NCI-H82 treated with DMSO at 0.1 percent for 48 hours (cell line): ENCODE measurements around the gene FIGN.
A peak's percentile ranks its signal among the peaks of the same experiment; 100 is the strongest.

Experiments used
- DNase-seq: peaks from one replicate; lab custom pipeline; 2025; ENCODE audit not compliant: unreplicated experiment; lab: John Stamatoyannopoulos, UW

The FIGN gene

DNA sequence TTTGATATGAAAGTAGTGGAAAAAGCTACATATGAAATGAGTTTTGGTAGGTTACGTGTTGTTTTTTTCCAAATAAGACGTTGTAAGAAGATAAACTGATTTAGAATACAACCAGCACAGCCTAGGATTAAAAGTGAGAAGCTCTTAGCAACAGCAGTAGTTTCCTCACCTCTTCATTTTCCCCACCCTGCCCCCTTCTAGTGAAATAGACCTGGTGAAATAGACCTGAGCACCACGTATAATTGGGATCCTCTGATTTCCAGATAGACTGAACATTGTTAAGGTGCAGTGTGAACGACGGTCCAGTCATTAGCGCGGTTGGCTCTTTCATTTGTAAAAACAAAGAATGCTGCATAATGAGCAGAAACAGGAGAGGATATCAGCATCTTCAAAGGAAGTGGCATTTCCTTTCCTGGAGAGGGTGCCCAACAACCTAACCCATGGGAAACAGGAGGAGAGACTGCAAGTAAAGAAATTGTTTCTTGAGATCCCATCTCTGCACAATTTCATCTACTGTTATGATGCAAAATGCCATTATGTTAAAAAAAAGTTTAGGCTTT is 114.3 kb downstream of the FIGN start:
- no peak for DNase-seq

DNA sequence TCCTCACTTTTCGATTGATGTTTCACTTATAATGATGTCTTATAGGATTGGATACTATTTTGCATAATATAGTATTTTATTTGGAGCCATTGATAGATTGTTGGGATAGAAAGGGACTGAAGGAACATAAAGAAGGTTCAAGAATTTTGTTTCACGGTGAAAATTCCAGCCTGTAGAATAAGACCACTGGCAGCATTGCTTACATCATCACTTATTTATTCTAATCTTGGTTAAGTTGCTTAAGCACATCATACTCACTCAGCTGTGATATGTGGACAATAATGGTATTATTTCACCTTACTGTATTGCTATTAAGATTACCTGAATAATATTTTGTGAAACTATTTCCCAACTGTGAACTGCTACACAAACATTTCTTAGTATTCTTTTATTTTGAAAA is 118.3 kb downstream of the FIGN start:
- DNase-seq = no peak

DNA sequence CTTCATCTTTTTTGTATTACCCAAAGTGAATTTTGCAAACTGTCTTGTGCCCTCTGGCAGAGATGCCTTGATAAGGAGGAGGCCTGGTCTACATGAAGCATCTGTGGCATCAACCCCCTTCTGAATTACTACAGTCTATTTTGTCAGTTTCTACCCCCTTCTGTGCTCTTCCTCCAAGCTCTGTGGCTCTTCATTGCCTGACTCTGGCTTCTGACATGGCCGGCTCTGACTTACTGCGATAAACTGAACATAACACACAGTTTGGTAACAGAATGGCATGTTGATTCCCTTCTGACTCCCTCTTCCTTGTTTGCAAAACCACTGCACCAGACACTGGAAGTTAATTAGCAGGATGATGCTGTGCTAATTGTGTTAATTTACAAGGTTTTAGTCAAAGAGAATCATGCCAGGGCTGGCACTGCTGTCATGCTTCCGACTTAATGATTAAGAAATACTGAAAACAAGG is 122.5 kb downstream of the FIGN start:
- no peak for DNase-seq

GRCh38 chr2:163612332-163612731 is 123.5 kb downstream of the FIGN start:
- no peak for DNase-seq

DNA sequence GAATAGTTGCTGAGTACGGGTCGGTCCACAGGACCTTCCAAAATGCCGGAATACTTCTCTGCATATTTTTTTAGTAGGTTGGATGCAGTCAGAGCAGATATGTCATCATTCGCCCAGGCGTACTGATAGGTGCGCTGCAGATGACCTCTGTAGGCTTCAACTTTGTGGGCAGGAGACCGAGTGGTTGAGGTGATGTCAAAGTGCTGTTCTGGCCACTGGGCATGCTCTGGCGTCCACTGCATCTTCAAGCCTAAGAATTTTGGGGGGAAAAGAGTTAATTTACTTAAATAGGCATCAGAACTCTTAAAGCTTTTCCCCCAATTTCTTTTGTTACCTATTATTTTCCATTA is 124.3 kb downstream of the FIGN start:
- no peak for DNase-seq

DNA sequence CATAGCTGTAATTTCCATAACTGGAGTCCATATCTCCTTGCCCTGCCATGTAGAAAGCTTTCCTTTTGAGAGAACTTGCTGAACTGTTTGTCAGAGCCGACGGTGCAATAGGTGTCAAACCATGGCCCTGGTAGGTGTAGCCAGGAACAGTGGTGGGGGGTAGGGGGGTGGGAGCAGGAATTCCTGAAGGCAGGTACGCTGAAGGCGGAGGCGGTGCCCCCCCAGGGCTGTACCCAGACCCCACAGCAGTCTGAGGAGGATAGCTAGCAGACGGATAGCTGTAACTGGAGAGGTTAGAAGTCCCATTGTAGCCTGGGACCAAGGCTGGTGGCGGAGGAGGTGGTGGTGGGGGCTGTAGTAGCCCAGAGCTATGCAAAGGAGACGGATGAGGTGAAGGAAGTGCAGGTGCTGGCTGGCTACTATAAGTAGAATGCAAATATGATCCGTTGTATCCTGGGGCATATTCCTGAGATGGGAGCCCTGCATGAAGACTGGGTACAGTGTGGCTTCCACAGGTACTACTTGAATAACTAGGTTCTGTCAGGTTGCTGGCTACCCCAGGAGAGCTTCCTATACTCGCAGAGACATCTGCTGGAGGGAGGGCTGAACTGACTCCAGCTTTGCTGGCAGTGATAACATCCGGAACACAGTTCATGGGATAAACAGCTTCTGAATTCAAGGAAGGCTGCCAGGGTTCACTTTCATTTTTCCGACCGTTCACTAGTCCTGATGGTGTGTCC is 124.8 kb downstream of the FIGN start:
- DNase-seq = no peak

DNA sequence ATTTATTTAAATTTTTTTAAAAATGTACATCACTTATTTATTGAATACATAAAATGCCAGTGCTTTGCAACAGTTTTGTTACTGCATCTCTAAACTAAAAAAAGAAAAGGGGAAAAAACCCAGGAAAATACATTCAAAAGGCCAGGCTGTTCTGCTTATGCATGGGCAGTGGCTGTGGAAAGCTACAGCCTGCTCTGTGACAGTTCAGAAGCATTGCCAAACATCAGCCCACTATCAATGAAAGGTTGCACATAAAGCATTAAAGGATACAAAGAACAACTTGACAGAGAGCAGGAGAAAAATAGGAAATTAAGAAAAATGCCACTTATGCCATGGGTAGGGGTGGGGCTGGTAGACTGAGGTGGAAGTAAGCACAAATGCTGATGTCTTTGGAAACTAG is 128.2 kb downstream of the FIGN start:
- DNase-seq = no peak

DNA sequence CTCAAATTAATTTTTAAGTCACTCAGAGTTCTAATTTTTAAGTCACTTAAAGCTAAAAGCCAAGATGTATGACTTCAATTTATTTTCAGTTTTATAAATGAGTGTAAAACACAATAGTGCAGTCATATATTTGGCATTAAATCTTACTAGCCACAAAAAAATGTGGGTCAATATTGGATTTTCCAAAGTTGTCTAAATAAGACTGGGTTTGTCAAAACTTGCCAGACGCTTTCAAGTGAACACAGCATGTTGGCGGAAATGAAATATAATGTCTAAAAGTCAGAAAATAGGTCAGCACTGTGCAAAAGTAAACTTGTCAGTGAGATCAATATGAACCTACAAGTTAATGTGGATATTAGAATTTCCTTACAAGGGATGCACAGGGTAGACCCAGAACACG is 128.9 kb downstream of the FIGN start:
- no peak for DNase-seq

DNA sequence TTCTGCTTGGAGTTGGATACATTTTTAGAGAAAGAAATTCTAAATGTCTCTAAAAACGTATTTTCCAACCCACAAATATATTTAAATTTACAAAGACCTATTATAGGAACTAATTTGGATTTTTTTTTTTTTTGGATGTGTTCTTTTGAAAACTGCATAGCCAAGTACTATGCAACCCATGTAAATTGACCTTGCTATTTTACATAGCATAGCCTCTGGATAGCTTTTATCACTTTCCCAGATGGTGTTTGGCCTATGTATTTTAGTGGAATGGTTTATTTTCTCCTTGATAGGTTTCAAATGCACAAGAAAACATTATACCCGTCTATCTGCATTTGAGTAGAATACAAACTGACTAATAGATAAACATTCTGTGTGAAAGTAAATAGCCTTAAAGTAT is 130.0 kb downstream of the FIGN start:
- no peak for DNase-seq

- no peak for DNase-seq
These were observed 130.8 kb downstream of the FIGN start for GRCh38 chr2:163604941-163605555.

- no peak for DNase-seq
These were observed 133.6 kb downstream of the FIGN start for GRCh38 chr2:163602196-163602595.

DNA sequence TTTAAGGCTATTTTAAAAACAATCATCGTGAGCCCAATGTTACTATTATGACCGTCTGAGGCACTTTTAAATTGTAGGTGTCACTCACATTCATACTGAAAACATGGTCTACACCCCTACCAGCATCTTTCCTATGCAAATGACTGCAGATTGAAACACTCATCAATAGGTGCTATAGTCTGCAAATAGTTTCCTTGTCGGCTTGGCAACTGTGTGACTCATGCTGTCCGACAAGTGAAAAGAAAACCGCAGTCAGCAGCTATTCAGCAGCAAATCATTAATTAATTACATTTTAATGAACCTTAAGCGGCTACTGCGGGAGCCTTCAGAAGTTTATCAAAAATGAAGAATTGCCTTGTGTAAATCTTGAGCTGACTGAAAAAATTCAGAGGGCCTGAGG is 134.4 kb downstream of the FIGN start:
- DNase-seq = no peak

- DNase-seq = no peak
These were observed 135.0 kb downstream of the FIGN start for GRCh38 chr2:163600801-163601200.

DNA sequence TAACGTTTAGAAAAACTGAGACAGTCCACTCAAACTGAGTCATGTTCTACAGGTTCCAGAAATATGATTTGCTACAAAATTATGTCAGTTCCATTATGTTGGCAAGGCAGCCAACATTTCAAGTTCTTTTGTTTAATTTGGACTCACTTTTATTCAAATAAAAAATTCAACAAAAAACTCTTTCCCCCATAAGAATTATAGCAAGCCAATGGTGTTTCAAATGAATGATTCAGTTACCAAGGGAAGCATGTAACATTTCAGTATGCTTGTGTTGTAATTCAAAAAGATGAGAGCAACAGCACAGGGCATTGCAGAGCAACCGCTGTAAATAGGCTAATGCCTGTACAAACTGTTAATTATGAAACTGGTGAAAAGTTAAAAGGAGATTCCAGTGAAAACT is 140.8 kb downstream of the FIGN start:
- DNase-seq = no peak

DNA sequence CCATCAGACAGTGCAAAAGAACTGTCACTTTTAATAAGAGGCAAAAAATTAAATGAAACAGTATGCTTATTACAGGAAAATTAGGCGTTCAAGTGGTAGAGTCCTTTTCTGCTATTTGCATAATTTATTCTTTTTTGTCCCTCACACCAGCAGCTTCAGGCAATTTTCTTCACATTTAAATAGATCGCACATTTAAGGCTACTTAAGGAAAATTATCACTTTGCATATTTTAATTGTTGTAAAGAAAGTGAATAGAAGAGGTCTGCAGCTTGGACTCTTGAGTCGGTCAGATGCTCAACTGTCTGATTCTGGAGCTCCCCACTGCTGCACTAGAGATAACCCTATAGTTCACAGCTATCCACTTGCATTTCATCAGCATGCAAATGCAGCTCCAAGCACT is 141.3 kb downstream of the FIGN start:
- DNase-seq = no peak

DNA sequence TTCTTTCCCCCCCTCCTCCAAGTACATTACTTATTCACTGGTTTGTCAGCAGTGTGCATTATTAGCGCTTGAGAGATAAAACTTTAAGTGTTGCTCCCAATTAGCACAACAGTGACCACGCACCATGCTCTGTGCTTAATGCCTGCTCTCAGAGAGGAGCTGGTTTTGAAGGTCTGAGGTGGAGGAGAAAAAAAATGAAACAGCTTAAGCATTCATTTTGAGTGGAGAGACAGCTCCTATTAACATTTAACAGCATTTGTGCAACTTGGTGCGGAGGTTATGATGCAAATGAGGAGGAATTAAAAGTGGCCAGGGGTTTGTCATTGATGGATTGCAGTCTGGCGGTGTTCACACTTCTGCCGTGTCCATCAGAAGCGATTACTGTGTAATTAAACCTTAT is 141.8 kb downstream of the FIGN start:
- peak; percentile 54 for DNase-seq

DNA sequence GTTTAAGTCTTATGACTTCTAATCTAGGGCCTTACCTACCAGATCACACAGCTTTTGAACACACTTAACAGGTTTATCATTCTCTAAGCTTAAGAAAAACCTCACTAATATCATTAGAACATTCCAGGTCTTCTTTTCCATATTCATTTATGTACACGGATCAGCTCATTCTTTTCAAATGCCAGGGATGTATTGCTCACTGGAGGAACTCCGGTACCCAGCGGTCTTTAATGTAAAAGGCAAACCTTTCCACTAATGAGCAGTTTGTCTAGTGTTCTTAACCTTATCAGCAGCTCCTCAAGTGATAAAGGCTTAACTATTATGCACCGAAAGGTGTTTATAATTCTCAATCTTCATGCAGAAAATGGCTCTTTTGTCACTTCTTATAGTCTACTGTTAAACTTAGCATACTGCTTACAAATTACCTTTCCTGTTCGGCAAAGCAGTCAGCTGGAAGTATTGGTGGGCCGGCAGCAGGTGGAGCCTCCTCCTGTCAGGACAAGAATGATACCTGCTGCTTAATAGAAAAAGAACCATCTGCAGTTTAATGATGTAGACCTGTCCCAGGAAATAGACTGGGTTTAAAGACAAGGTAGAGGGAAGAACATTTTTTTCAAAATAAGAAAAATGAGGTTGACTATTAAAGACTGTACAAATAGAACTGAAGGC is 142.7 kb downstream of the FIGN start:
- peak; percentile 70 for DNase-seq

DNA sequence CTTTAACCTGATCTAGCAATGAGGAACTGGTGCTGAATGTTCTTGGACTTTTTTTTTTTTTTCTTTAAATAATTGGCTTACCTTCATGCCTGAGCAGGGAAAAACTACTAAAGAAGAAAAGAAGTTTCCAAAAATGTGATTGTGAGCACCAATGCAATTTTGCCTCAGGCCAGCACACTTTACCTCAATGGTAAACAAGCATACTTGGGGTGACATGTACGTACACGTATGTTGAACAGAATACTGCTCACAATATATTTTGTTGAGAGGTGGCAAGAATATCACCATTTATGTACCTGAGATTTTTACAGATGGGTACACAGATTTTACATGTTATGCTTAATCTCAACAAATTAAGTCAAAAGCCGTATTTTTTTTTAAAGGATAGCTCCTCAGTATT is 144.3 kb downstream of the FIGN start:
- DNase-seq = no peak

GRCh38 chr2:163580757-163581156 is 155.1 kb downstream of the FIGN start:
- DNase-seq = no peak

DNA sequence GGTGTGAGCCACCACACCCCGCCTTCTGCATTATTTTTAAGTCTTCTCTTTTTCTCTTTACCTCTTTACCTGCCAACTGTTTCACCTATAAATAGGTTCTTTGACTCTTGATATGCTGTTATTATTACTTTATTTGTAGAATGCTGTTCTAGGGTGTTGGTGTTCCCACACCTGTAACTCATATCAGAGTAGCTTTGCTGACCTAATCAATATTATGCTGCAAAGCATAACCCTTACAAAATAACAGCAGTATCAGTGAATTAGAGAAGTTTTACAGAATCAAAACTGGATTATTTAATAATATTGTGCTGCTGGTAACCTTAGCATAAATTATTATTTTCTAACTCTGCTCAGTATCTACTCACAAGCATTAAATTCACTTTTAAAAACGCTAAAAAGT is 161.5 kb downstream of the FIGN start:
- no peak for DNase-seq

DNA sequence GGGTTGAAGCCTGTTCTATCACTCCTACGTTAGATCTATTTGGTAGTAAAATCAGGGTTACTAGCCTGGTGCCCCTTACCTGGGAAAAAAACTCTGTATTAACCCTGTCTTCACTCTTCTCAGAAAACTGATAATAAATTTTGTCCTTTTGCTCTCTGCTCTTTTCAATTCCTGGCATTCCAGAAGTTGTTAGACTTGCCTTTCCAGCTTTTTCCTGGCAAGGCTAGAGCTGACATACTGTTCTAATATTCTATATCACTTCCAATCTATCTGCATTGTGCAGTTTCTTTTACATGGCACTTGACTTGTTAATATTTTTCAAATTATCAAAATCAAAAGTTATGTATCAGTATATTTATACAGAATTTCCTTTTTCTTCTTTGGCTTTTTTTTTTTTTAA is 162.2 kb downstream of the FIGN start:
- DNase-seq = no peak

DNA sequence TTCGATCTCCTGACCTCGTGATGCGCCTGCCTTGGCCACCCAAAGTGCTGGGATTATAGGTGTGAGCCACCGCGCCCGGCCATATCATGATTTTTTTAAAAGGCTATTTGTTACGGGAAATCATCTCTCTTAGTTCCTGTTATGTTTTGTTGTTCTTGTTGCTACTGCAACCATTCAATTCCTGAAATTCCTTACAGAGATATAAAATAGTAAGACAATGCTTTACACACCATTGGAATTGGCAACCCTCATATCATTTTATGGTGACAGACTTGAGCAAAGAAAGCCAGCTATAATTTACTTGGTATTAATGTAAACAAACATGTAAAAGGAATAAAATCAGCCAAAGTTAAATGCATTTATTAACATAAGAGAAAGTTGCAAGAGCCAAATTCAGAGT is 163.0 kb downstream of the FIGN start:
- DNase-seq = no peak
